Stimulated activated CD4-positive, alpha-beta T cell treated with anti-CD3 and anti-CD28 coated beads, Interleukin-2, amount 100 ng/mL, for 24 hours (primary cell): Measurements from ENCODE around the gene KRTAP9-3.
"Not testable (repeated sequence)": the region's sequence is repeated elsewhere in the genome, so short reads cannot be mapped to it uniquely, and the experiment has no call there.

Source experiments
- DNase-seq, 2 donors: peaks; one replicate each; pipeline ENCODE4 v3.0.0-alpha.2; 2020

The KRTAP9-3 gene

GRCh38 chr17:41254861-41255260 is 22.6 kb downstream of the KRTAP9-3 start:
- DNase-seq: no peak

DNA sequence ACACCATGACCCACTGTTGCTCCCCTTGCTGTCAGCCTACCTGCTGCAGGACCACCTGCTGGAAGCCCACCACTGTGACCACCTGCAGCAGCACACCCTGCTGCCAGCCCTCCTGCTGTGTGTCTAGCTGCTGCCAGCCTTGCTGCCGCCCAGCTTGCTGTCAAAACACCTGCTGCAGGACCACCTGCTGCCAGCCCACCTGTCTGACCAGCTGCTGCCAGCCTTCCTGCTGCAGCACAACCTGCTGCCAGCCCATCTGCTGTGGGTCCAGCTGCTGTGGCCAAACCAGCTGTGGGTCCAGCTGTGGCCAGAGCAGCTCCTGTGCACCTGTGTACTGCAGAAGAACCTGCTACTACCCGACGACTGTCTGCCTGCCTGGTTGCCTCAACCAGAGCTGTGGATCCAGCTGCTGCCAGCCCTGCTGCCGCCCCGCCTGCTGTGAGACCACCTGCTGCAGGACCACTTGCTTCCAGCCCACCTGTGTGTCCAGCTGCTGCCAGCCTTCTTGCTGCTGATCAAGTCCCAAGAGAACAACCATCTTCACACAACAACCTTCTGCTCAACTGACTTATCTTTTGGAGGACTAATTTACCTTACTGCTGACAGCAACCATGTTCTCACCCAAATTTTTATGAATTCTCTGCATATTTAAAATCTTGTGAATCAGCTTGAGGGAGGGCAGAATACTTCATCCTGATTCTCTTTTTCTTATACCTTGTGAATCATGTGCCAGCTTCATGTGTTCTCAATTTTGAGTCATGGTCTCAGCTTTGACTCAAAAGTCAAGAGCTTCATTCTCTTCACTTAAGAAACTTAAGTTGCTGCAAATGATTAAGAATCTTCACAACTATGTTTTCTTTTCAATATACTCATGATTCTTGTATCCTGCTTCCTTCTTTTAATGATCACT is 23.4 kb downstream of the KRTAP9-3 start, which contains the start of gene KRTAP9-9:
Gene KRTAP9-9, plus strand, starts transcription at position 4 of the 910 bp plus-strand sequence.
- DNase-seq: not testable (repeated sequence)

- DNase-seq: no peak
These were observed 24.0 kb downstream of the KRTAP9-3 start for GRCh38 chr17:41256291-41256685.

DNA sequence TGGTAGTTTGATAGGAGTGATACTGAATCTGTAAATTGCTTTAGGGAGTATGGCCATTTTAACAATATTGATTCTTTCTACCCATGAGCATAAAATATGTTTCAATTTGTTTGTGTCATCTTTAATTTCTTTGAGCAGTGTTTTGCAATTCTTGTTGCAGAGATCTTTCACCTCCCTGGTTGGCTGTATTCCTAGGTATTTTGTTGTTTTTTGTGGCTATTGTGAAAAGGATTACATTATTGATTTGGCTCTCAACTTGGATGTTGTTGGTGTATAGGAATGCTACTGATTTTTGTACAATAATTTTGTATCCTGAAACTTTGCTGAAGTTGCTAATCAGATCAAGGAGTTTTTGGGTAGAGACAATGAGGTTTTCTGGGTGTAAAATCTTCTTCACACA is 26.2 kb downstream of the KRTAP9-3 start:
- no peak for DNase-seq

GRCh38 chr17:41263212-41263611 is 31.0 kb downstream of the KRTAP9-3 start:
- DNase-seq: no peak

DNA sequence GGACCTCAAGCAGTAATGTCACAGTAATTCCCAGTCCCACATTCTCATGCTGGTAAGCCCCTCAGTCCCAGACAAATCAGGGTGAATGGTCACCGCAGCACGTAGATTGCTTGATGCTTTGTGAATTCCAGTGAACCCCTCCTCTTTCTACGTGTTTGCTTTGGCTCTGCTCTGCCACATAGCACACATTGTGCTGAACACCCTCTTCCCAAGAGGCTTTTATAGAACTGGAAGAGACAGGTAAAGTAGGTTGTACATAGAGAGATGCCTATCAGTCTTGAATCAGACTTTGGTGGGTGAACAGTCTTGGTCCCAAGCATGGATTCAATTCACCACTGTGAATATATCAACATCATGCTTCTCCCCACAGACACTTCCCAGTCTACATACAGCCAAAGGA is 32.4 kb downstream of the KRTAP9-3 start:
- DNase-seq: no peak

DNA sequence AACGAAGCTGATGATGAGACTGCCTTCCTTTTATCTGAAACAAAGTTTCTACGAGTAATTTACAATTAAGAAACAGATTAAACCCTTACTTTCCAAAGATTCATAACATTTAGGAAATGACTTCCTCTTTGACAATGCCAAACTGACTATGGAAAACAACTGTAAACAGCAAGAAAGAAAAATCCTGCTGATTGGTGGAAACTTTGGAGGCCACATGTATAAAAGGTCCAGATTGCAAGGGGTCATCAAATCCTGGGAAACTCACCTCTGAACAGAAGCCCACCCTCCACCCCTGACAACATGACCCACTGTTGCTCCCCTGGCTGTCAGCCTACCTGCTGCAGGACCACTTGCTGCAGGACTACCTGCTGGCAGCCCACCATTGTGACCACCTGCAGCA is 32.8 kb downstream of the KRTAP9-3 start, which contains the start of gene KRTAP9-6:
Gene KRTAP9-6, plus strand, starts transcription at position 301 of the 400 bp plus-strand sequence. Its CDS starts 0 bp downstream, at position 301.
- no peak for DNase-seq

GRCh38 chr17:41267711-41268110 is 35.5 kb downstream of the KRTAP9-3 start:
- no peak for DNase-seq

GRCh38 chr17:41271323-41271722 is 39.1 kb downstream of the KRTAP9-3 start:
- DNase-seq: not testable (repeated sequence)

DNA sequence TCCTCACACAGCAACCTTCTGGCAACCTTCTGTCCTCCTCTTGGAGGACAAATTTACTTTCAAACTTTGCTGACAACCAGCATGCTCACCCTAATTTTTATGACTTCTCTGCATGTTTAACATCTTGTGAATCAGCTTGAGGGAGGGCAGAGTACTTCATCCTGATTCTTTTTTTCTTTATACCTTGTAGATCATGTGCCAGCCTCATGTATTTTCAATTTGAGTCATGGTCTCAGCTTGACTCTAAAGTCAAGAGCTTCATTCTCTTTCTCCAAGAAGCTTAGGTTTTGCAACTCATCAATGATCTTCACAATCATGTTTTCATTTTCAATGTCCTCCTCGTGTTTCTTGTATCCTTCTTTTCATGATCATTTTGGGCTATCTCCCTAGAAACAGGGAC is 39.6 kb downstream of the KRTAP9-3 start:
- DNase-seq: no peak

GRCh38 chr17:41275648-41276190 is 43.5 kb downstream of the KRTAP9-3 start, which contains the start of gene KRTAP9-7:
Gene KRTAP9-7, plus strand, starts transcription at chr17:41275698. Its CDS starts 0 bp downstream, at chr17:41275698.
- not testable (repeated sequence) for DNase-seq

DNA sequence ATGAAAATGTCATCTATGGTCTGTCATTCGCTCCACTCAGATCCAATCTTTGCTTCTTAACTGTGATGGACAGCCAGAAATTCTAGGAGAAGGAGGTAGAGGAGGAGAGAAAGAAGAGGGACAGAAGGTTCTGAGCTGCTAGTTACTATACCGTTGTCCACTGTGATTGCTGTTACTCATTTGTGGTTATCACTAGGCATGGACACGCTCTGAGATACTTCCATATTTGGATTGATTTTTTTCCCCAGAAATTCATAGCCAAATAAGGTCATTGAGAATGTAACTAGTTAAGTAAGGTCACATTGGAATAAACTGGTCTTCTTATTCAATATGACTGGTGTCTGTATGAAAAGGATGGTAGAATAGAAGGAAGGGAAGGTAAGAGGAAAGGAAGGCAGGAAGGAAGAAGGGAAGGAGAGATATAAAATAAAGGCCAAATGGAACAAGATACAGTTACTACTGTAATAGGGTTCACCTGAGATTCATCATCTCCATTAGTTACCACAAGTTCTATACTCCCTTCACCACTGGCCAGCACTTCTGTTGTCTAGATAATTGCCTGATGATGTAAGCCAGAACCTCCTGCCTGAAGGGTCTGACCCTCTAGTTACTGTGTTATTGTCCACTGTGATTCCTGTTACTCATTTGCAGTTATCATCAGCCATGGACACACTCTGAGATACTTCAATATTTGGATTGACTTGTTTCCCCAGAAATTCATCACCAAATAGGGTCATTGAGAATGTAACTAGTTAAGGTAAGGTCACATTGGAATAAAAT is 46.1 kb downstream of the KRTAP9-3 start:
- no peak for DNase-seq
